AG04449 (cell line): ENCODE data around the gene SLC35A5.
A peak's percentile ranks its signal among the peaks of the same experiment; 100 is the strongest.
"Not testable (repeated sequence)": the region's sequence is repeated elsewhere in the genome, so short reads cannot be mapped to it uniquely, and the experiment has no call there.

ENCODE experiments used
- CTCF ChIA-PET: fragments of 350-600 bp; formaldehyde crosslinking; extraction: SDS; loops from one replicate; lab custom pipeline; 2021; ENCODE audit warnings: antibody characterized with exemption; lab: Yijun Ruan, JAX
- POLR2A ChIA-PET: fragments of 400-600, 350-600 bp; formaldehyde crosslinking; extraction: SDS; loops from one replicate; lab custom pipeline; 2020; ENCODE audit warnings: antibody characterized with exemption, inconsistent platforms; lab: Yijun Ruan, JAX
- DNase-seq: peaks from one replicate; pipeline ENCODE4 v3.0.0-alpha.2; 2010; ENCODE audit warnings: low read depth, low spot score
- H3K4me3 ChIP-seq: 2 replicates; pipeline ENCODE4 v1.5.1; 2011; ENCODE audit warnings: low read depth, mild to moderate bottlenecking, control low read depth, low read length
- TF ChIP-seq, protein P1 (sequence below): IDR thresholded peaks from one replicate; pipeline ENCODE4 v1.5.1; 2011; ENCODE audit warnings: mild to moderate bottlenecking, moderate library complexity, low read length, control low read depth, inconsistent platforms; ENCODE audit not compliant: insufficient read depth; ENCODE audit errors: missing control alignments

The SLC35A5 gene

DNA sequence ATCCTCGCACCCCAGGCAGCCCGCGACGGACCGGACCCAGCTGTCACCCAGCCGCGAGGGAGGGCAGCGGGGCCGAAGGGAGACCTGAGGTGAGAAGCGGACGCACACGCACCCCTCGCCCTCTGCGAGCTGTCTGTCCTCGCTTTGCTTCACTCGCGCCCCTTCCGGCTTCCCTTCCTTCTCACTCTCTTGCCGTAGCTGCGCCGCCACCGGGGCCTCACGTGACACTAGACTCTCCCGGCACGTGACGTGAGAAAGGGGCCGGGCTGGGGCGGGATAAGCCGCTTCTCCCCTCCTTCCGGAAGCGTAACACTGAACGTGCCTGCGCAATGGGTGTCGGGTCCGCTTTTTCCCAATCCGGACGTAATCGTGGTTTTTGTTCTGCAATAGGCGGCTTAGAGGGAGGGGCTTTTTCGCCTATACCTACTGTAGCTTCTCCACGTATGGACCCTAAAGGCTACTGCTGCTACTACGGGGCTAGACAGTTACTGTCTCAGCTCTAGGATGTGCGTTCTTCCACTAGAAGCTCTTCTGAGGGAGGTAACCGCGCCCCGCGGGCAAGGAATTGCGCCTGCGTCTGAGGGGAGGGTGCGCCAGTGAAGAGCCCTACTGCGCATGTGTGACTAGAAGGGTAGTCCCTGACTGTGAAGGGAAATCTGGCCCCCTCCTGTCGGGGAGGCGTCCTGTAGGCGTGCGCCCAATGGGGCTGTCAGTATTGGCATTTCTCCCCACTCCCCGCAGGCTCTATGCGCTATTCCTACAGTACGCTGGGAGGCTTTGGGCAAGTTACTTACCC, at the start of gene SLC35A5, which contains the start of gene ATG3:
TSS of gene SLC35A5 (plus strand) at position 312 of the 796 bp plus-strand sequence. CDS start 1,359 bp downstream, outside the sequence.
TSS of gene ATG3 (minus strand) at position 229 of the 796 bp plus-strand sequence. CDS start 434 bp downstream, outside the sequence.
- DNase-seq = peak; percentile 94
- peak within 1 kb of the TSS; percentile 91 for H3K4me3 ChIP-seq
- POLR2A ChIA-PET = interaction anchor here (0.7 to 1.1 kb wide), 4 partner anchors 10 to 1134 kb away, joined by 3 to 4 read pairs (median 3); partner anchors contain the start of gene USF3
- TF ChIP-seq, protein P1, sequence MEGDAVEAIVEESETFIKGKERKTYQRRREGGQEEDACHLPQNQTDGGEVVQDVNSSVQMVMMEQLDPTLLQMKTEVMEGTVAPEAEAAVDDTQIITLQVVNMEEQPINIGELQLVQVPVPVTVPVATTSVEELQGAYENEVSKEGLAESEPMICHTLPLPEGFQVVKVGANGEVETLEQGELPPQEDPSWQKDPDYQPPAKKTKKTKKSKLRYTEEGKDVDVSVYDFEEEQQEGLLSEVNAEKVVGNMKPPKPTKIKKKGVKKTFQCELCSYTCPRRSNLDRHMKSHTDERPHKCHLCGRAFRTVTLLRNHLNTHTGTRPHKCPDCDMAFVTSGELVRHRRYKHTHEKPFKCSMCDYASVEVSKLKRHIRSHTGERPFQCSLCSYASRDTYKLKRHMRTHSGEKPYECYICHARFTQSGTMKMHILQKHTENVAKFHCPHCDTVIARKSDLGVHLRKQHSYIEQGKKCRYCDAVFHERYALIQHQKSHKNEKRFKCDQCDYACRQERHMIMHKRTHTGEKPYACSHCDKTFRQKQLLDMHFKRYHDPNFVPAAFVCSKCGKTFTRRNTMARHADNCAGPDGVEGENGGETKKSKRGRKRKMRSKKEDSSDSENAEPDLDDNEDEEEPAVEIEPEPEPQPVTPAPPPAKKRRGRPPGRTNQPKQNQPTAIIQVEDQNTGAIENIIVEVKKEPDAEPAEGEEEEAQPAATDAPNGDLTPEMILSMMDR = peak; percentile 6
- CTCF ChIA-PET = interaction anchor here (0.6 to 1.4 kb wide), 4 partner anchors 17 to 252 kb away, joined by 3 to 4 read pairs (median 4); no protein-coding TSS in a partner anchor

GRCh38 chr3:112512320-112512719, 49.5 kb upstream of the SLC35A5 start:
- CTCF ChIA-PET = no interaction called here
- TF ChIP-seq, protein P1 = no peak
- H3K4me3 ChIP-seq = no peak overlapping the region
- POLR2A ChIA-PET = no interaction called here
- DNase-seq = no peak

DNA sequence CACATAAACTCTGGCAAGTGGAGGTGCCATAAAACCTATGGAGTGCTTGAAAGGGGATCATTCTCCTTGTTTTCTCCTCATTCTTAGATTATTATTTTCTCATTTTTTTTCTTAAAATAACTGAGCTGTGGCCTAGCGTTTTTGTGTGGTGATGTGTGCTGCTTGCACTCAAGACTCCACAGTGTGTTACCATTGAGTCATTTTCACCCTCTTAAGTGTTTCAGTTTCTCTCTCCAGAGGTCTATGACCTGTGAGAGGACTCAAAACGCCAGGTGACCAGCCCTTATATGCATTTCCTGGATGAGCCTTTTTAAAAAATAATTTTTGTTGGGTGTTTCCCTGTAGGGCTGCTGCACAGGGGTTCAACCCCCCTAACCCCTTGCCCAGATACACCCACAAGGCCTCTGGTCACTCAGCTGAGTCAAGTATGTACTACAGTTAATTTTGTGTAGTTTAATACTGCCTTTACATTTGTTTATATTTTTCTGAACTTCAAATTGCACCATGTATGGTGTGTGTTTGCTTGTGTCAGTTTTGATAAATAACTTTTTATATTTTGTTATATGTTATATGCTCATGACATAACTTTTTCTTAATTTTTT, 47.2 kb upstream of the SLC35A5 start:
- ChIA-PET POLR2A (no interaction called here), CTCF (interaction anchor here (0.8 kb wide), 1 partner anchor 14 kb away, joined by 3 read pairs; no protein-coding TSS in a partner anchor)
- TF ChIP-seq, protein P1 = no peak
- no peak overlapping the region for H3K4me3 ChIP-seq
- no peak for DNase-seq

DNA sequence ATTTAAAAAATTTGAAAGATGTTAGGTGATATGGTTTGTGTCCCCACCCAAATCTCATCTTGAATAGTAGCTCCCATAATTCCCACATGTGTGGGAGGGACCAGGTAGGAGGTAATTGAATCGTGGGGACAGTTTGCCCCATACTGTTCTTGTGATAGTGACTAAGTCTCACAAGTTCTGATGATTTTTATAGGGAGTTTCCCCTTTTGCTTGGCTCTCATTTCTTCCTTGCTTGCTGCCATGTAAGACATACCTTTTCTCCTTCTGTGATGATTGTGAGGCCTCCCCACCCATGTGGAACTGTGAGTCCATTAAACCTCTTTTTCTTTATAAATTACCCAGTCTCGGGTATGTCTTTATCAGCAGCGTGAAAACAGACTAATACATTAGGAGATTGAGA, 42.9 kb upstream of the SLC35A5 start:
- H3K4me3 ChIP-seq, POLR2A ChIA-PET, DNase-seq: not testable (repeated sequence)
- CTCF ChIA-PET = interaction anchor here (0.7 to 8.1 kb wide), 9 partner anchors 12 to 382 kb away, joined by 3 to 122 read pairs (median 11); partner anchors contain the start of genes CD200 and SLC9C1

DNA sequence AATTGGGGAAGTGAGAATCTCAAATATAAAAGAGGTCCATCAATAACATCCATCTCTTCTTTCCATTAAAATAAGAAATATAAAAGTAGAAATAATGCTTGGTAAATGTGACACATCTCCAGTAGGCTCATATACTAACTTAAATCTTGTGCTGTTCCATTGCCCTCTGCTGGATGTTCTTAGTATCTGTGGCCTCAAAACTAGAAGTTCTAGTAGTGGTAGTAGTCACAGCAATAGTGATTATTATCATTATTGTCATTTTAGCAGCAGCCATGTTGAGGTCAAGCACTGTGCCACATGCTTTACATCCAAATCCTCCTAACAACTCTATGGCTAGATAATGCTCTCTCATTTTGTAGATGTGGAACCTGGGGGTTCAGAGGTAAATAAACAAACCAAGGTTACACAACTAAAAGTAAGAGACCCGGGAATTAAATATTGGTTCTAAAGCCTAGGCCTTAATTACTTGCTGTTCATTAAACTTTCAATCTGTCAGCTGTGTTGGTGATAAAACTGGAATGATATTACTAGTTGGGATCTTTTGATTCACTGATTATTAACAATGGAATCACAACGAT, 42.3 kb upstream of the SLC35A5 start:
- ChIA-PET POLR2A (no interaction called here), CTCF (interaction anchor here (0.7 to 8.1 kb wide), 23 partner anchors 11 to 410 kb away, joined by 3 to 122 read pairs (median 6); partner anchors contain the start of genes CD200 and SLC9C1)
- DNase-seq = peak; percentile 40
- TF ChIP-seq, protein P1 = peak; percentile 70
- no peak overlapping the region for H3K4me3 ChIP-seq

DNA sequence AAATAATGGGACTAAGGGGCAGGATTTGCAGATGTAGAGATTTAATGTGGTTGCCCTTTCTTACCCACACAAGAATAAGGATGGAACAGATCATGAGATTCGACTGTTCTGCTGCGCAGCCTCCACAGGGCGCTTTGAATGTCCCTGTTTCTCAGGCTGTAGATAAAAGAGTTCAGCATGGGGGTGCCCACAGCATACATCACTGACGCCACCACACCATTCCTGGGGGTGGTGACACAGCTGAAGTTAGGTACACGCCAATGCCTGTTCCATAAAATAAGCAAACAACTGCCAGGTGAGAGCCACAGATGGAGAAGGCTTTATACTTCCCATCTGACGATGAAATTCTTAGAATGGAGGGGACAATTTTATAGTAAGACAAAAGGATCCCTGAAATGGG, 37.7 kb upstream of the SLC35A5 start:
- CTCF ChIA-PET = interaction anchor here (2.2 kb wide), 1 partner anchor 231 kb away, joined by 8 read pairs; the partner anchor contains the start of gene SLC9C1

More for the DNA sequence above, 37.7 kb upstream of the SLC35A5 start:
- POLR2A ChIA-PET, DNase-seq, H3K4me3 ChIP-seq: not testable (repeated sequence)
